Astrocyte (in vitro differentiated cells and primary cell): ENCODE measurements around the gene PCDH7. TPM values are rescaled to one million over a fixed set of nuclear protein-coding genes. Genes with fewer than 3 reads are reported as not detected.

Experiments
- DNase-seq: peaks from one replicate; pipeline ENCODE4 v3.0.0-alpha.2; 2010; ENCODE audit warnings: low read depth
- FAIRE-seq: peaks from 2 replicates; lab custom pipeline; 2011; peaks lifted over from hg19 to GRCh38; lab: Jason Lieb, UNC
- H2AFZ ChIP-seq: 2 replicates; pipeline ENCODE4 v1.6.0; 2012; ENCODE audit warnings: low read depth, low read length, inconsistent platforms
- H3K27ac ChIP-seq: 2 replicates; pipeline ENCODE4 v1.5.1; 2011; ENCODE audit warnings: low read depth, low read length, inconsistent platforms
- H3K27me3 ChIP-seq: 2 replicates; pipeline ENCODE4 v1.6.0; 2011; ENCODE audit warnings: low read length, inconsistent platforms; ENCODE audit not compliant: insufficient read depth
- H3K36me3 ChIP-seq: 2 replicates; pipeline ENCODE4 v1.5.1; 2011; ENCODE audit warnings: low read length, inconsistent platforms; ENCODE audit not compliant: insufficient read depth
- H3K4me1 ChIP-seq: 2 replicates; pipeline ENCODE4 v1.5.1; 2011; ENCODE audit warnings: low read length, inconsistent platforms; ENCODE audit not compliant: insufficient read depth
- H3K4me2 ChIP-seq: 2 replicates; pipeline ENCODE4 v1.6.0; 2012; ENCODE audit warnings: low read length, inconsistent platforms
- H3K4me3 ChIP-seq: 2 replicates; pipeline ENCODE4 v1.5.1; 2011; ENCODE audit warnings: low read depth, mild to moderate bottlenecking, low read length, inconsistent platforms; ENCODE audit not compliant: insufficient read depth
- H3K79me2 ChIP-seq: 2 replicates; pipeline ENCODE4 v1.6.0; 2012; ENCODE audit warnings: mild to moderate bottlenecking, low read length, inconsistent platforms; ENCODE audit not compliant: insufficient read depth
- H3K9ac ChIP-seq: 2 replicates; pipeline ENCODE4 v1.6.0; 2012; ENCODE audit warnings: mild to moderate bottlenecking, low read length, inconsistent platforms
- H3K9me3 ChIP-seq: 2 replicates; pipeline ENCODE4 v1.5.1; 2012; ENCODE audit warnings: low read depth, mild to moderate bottlenecking, low read length, inconsistent platforms; ENCODE audit not compliant: insufficient read depth
- H4K20me1 ChIP-seq: 2 replicates; pipeline ENCODE4 v1.6.0; 2012; ENCODE audit warnings: low read length, inconsistent platforms; ENCODE audit not compliant: insufficient read depth
- H3K27ac Mint-ChIP-seq: one replicate; pipeline ENCODE4 v1.8.0; 2021; ENCODE audit warnings: mild to moderate bottlenecking, mixed read lengths; ENCODE audit not compliant: unreplicated experiment
- H3K27me3 Mint-ChIP-seq: one replicate; pipeline ENCODE4 v1.8.0; 2021; ENCODE audit warnings: low read depth, mixed read lengths; ENCODE audit not compliant: unreplicated experiment
- H3K36me3 Mint-ChIP-seq: one replicate; pipeline ENCODE4 v1.8.0; 2021; ENCODE audit warnings: low read depth, mixed read lengths; ENCODE audit not compliant: unreplicated experiment
- H3K4me1 Mint-ChIP-seq: one replicate; pipeline ENCODE4 v1.8.0; 2021; ENCODE audit warnings: low read depth, mixed read lengths; ENCODE audit not compliant: unreplicated experiment
- H3K4me3 Mint-ChIP-seq: one replicate; pipeline ENCODE4 v1.8.0; 2021; ENCODE audit warnings: mild to moderate bottlenecking, moderate library complexity, mixed read lengths; ENCODE audit not compliant: unreplicated experiment
- H3K9me3 Mint-ChIP-seq: one replicate; pipeline ENCODE4 v1.8.0; 2021; ENCODE audit warnings: mild to moderate bottlenecking, mixed read lengths; ENCODE audit not compliant: unreplicated experiment
- EZH2 ChIP-seq: IDR thresholded peaks from 2 replicates; pipeline ENCODE4 v1.6.1; 2012; ENCODE audit warnings: mild to moderate bottlenecking, low read length, inconsistent platforms; ENCODE audit not compliant: insufficient read depth
- total RNA-seq: library from RNA; stranded (reverse); gene quantifications from 2 replicates; pipeline ENCODE4 v1.2.1, GENCODE V29; 2021
- TF ChIP-seq, protein P1 (sequence below): IDR thresholded peaks from 2 replicates; pipeline ENCODE4 v1.5.1; 2011; ENCODE audit warnings: low read depth, mild to moderate bottlenecking, inconsistent platforms, low read length, moderate library complexity; ENCODE audit not compliant: insufficient read depth

Gene PCDH7
- total RNA-seq, 1 donor from 2014 or later: 40.8 TPM

DNA sequence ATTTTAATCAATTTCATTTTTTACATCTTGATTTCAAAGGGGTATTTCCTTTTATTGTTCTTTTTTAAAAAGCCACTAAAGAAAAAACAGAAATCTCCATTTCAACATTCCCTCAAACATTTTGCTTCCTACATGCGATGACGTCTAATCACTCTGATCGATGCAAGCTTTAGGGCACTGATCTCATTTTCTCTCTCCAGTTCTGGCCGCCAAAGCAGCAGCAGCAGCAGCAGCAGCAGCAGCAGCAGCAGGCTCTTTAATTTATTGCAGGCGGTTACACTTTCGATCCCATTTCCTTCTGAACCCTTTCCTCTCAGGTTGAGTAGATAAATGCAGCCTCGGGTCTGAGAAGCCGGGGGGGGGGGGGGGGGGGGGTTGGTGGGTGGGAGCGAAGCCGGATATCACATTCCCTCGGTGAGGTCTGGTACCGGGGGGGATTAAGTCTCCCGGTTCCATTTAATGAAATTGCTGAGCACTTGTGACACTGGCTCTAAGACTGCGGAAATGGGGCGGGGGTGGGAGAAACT is 3.4 kb upstream of the PCDH7 start:
- H3K36me3 Mint-ChIP-seq: no peaks in the 10 kb centered on the region
- peak; percentile 53 for DNase-seq
- peak overlapping the region; percentile 58 for H3K27ac ChIP-seq

DNA sequence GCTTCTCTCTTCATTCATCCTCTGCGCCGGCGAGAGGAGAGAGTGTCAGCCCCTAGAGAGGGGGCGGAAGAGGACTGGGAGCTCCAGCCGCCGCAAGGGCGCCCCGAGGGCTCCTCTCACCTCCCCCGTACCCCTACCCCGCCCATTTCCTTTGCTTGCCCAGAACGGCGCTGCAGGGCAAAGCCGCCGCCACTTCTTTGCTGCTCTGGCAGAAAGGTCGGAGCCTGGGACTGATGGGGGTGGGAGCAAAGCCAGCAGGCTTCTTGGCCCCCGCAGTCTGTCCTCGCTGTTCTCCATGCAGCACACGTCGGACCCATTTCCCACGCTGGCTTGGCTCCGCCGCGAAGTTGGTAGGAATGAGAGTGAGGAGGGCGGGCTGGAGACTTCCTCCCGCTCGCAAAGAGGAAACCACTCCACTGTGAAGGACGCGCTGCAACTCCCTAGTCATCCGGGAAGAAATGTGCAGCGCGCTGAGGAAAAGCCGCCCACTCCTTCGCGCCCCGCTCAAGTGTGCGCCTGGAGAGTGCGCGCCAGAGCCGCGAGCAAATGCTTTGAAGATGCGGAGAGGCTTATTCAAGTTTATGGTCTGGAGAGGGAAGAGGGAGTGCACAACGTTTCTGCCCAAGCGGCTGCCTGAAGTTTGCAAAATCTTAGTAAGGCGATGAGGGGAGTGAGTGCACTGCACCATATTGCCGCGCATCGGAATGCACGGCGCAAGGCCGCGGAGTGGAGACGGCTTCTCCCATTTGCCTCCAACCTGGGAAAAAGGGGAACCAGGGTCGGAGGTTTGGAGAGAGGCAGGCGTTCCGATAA is 2.8 kb upstream of the PCDH7 start:
- no peaks in the 10 kb centered on the region for H3K36me3 ChIP-seq
- H3K4me2 ChIP-seq: peak overlapping the region; percentile 100
- no peaks in the 10 kb centered on the region for H3K9me3 ChIP-seq
- DNase-seq: peak; percentile 78
- TF ChIP-seq, protein P1, sequence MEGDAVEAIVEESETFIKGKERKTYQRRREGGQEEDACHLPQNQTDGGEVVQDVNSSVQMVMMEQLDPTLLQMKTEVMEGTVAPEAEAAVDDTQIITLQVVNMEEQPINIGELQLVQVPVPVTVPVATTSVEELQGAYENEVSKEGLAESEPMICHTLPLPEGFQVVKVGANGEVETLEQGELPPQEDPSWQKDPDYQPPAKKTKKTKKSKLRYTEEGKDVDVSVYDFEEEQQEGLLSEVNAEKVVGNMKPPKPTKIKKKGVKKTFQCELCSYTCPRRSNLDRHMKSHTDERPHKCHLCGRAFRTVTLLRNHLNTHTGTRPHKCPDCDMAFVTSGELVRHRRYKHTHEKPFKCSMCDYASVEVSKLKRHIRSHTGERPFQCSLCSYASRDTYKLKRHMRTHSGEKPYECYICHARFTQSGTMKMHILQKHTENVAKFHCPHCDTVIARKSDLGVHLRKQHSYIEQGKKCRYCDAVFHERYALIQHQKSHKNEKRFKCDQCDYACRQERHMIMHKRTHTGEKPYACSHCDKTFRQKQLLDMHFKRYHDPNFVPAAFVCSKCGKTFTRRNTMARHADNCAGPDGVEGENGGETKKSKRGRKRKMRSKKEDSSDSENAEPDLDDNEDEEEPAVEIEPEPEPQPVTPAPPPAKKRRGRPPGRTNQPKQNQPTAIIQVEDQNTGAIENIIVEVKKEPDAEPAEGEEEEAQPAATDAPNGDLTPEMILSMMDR: no peak
- TF ChIP-seq EZH2: no peak
- H3K27me3 Mint-ChIP-seq: no peaks in the 10 kb centered on the region
- H3K27me3 ChIP-seq: no peaks in the 10 kb centered on the region
- H4K20me1 ChIP-seq: peaks cover under 1% of the 10 kb centered on the region
- peaks cover 2% of the 10 kb centered on the region for H3K9me3 Mint-ChIP-seq
- H2AFZ ChIP-seq: peak overlapping the region; percentile 98
- peaks cover 2% of the 10 kb centered on the region for H3K4me1 Mint-ChIP-seq
- H3K4me3 ChIP-seq: peak overlapping the region; percentile 83
- peak overlapping the region; percentile 77 for H3K27ac Mint-ChIP-seq
- H3K36me3 Mint-ChIP-seq: no peaks in the 10 kb centered on the region
- peak overlapping the region; percentile 83 for H3K9ac ChIP-seq
- H3K4me3 Mint-ChIP-seq: peak overlapping the region; percentile 95
- peaks cover 11% of the 10 kb centered on the region for H3K79me2 ChIP-seq
- peaks cover 11% of the 10 kb centered on the region for H3K4me1 ChIP-seq
- H3K27ac ChIP-seq: peak overlapping the region; percentile 58
- no peak for FAIRE-seq

More for the DNA sequence above, 3.4 kb upstream of the PCDH7 start:
- no peaks in the 10 kb centered on the region for H3K36me3 ChIP-seq
- Mint-ChIP-seq H3K27me3 (no peaks in the 10 kb centered on the region), H3K4me1 (peaks cover 2% of the 10 kb centered on the region), H3K4me3 (peak overlapping the region; percentile 95), H3K27ac (peak overlapping the region; percentile 51), H3K9me3 (peaks cover 2% of the 10 kb centered on the region)
- TF ChIP-seq, protein P1: no peak
- no peak for TF ChIP-seq EZH2
- no peaks in the 10 kb centered on the region for H3K9me3 ChIP-seq
- no peak for FAIRE-seq
- H3K4me1 ChIP-seq: peaks cover 10% of the 10 kb centered on the region
- peak overlapping the region; percentile 100 for H3K4me2 ChIP-seq
- H3K9ac ChIP-seq: peak overlapping the region; percentile 83
- H3K27me3 ChIP-seq: no peaks in the 10 kb centered on the region
- no peaks in the 10 kb centered on the region for H4K20me1 ChIP-seq
- peak overlapping the region; percentile 98 for H2AFZ ChIP-seq
- peaks cover 5% of the 10 kb centered on the region for H3K79me2 ChIP-seq
- H3K4me3 ChIP-seq: peak overlapping the region; percentile 83
